ENCODE data around the gene CUL5.

The CUL5 gene

GRCh38 chr11:108008656-108009496, at the start of gene CUL5:
CUL5 (plus strand) TSS chr11:108008898; CDS start chr11:108009349, 451 bp downstream.
- DNase-seq (ENCODE audit: low read depth in 2 of 3, low spot score in 1 of 3): peak; percentile 81 to 87 (median 82)

- no peak for DNase-seq (ENCODE audit: low read depth in 2 of 3, low spot score in 1 of 3)
Measured at GRCh38 chr11:107961480-107961879, 47.2 kb upstream of the CUL5 start.

DNA sequence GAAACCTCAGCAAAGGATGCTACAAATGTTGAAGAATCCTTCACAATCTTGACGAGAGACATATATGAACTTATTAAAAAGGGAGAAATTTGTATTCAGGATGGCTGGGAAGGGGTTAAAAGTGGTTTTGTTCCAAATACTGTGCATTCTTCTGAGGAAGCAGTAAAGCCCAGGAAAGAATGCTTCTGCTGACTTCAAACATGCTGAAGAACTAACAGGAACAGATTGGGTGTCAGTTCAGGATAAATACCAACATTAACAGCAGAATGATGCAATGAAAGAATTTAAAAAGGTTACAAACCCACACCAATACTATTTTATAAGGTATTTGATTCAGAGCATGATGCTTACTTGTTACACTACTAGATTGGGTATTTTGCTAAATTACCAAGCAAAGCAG, 46.5 kb upstream of the CUL5 start:
- no peak for DNase-seq (ENCODE audit: low read depth in 2 of 3, low spot score in 1 of 3)

DNA sequence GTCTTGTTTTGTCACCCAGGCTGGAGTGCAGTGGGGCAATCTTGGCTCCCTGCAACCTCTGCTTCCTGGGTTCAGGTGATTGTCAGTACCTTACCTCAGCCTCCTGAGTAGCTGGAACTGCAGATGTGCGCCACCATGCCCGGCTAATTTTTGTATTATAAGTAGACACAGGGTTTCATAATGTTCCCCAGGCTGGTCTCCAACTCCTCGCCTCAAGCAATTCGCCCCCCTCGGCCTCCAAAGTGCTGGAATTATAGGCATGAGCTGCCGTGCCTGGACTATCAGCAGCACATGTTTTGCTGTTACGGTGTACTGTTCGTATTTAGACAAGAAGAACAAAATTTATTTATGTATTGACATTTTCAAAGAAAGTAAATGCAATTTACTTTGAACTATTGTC, 45.6 kb upstream of the CUL5 start:
- no peak for DNase-seq (ENCODE audit: low read depth in 2 of 3, low spot score in 1 of 3)

DNA sequence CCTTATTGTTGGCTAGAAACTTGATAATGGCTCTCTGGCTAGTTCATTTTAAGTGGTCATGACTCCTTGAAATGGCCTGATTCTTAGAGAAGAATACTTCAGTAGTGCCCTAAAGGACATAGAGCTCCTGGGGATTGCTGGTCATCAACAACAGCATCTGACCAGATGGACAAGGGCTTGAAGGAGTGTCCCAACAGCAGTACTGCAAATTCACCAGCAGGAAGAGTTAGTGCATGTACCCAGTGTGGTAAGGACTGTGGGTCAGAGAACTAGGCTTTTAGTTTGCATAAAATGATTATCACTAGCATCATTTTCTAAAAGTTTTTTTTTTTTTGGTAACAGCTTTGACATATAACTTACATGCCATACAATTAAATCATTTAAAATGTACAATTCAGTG, 39.5 kb upstream of the CUL5 start:
- no peak for DNase-seq (ENCODE audit: low read depth in 2 of 3, low spot score in 1 of 3)

DNA sequence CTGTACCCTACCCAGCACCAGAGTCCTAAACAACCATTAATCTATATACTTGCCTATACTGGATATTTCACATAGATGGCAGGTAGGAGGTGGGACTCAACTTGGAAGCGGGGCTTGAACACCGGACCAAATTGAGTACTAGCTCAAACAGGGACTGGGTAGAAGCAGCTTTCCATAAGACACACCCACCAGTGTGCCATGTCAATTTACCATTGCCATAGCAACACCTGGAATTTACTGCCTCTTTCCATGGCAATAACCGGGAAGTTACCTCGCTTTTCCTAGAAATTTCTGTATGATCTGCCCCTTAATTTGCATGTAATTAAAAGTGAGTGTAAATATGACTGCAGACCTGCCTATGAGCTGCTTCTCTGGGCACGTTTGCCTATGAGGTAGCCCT, 38.6 kb upstream of the CUL5 start:
- DNase-seq (ENCODE audit: low read depth in 2 of 3, low spot score in 1 of 3): no peak

DNA sequence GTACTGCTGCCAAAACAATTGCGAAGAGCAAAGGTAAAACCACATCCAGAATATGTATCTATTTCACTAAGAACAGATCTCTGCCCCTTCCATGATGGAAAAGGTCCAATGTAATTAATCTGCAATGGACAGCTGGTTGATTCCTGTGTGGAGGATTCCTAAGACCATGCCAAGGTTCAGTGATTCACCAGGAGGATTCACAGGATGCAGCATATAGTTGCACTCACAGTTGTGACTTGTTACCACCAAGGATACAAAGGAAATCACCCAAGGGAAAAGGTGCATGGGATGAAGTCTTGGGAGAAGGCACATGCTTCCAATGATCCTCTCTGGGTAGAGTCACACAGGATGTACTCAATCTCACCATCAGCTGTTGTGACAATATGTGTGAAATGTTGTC, 35.1 kb upstream of the CUL5 start:
- DNase-seq (ENCODE audit: low read depth in 2 of 3, low spot score in 1 of 3): no peak

- no peak for DNase-seq (ENCODE audit: low read depth in 2 of 3, low spot score in 1 of 3)
Measured at GRCh38 chr11:107988397-107989158, 20.1 kb upstream of the CUL5 start.

GRCh38 chr11:107991868-107992414, 16.8 kb upstream of the CUL5 start:
- no peak for DNase-seq (ENCODE audit: low read depth in 2 of 3, low spot score in 1 of 3)

DNA sequence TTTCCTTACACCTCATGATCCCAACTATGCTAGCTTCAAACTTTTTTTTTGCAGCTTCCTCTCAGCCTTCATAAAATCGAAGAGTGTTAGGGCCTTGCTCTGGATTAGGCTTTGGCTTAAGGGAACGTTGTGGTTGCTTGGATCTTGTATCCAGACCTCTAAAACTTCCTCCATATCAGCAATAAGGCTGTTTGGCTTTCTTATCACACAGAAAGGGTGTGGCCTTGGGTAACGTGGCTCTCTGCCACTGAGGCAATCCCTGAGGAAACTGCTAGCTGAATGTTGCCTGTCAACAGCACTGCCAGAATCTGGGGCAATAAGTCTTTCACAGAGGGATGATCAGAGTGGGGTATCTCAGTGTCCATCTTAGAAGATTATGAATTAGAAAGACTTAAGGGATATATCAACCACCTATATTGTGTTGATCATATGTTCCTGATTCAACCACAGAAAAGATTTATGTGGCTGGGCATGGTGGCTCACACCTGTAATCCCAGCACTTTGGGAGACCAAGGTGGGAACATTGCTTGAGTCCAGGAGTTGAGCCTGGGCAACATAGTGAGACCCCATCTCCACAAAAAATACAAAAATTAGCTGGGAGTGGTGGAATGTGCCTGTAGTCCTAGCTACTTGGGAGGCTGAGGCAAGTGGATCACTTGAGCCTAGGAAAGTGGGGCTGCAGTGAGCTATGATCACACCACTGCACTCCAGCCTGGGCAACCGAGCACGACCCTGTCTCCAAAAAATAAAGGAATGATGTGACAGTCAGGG, 12.5 kb upstream of the CUL5 start:
- no peak for DNase-seq (ENCODE audit: low read depth in 2 of 3, low spot score in 1 of 3)

DNA sequence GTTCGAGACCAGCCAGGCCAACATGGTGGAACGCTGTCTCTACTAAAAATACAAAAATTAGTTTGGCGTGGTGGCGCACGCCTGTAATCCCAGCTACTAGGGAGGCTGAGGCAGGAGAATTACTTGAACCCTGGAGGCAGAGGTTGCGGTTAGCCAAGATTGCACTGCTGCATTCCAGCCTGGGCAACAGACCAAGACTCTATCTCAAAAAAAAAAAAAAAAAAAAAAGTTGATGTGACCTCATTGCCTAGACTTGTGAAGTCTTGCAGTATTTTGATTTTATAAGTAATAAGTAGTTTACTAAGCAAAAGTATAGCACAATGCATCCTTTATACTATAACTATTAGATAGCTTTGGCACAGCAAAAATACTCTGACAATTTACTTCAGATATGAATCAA, 9.9 kb upstream of the CUL5 start:
- DNase-seq (ENCODE audit: low read depth in 2 of 3, low spot score in 1 of 3): no peak

- peak in 1 of 3 donors; percentile 27 for DNase-seq (ENCODE audit: low read depth in 2 of 3, low spot score in 1 of 3)
Measured at GRCh38 chr11:107999759-108000455, 8.8 kb upstream of the CUL5 start.

GRCh38 chr11:108002476-108002875, 6.2 kb upstream of the CUL5 start:
- DNase-seq (ENCODE audit: low read depth in 2 of 3, low spot score in 1 of 3): no peak

DNA sequence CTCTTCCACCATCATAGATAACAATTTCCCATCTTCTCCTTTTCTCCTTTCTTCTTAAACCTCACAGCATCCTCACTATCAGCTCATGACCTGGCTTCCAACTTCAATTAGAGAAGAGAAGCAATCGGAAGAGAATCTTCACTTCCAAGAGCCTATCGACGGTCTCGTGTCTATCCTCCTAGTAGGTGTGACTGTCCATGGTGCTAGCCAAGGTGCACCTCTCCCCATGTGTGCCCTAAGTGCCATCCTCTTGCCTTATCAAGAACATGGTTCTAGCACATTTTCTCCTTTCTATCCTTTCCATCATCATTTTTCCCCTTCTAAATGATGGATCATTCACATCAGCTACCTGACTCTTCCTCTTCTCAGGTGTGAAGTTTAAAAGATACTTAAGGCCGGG, 5.1 kb upstream of the CUL5 start:
- no peak for DNase-seq (ENCODE audit: low read depth in 2 of 3, low spot score in 1 of 3)

DNA sequence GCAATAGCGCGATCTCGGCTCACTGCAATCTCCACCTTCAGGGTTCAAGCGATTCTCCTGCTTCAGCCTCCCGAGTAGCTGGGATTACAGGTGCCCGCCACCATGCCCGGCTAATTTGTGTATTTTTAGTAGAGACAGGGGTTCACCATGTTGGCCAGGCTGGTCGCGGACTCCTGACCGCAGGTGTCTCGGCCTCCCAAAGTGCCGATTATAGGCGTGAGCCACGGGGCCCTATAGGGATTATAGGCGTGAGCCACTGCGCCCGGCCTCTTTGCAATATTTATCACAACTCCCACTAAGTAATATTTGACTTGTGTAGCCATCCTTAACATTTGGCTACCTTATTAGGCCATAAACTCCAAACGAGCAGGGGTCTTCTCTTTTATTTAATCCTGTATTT, 879 bp upstream of the CUL5 start:
- DNase-seq (ENCODE audit: low read depth in 2 of 3, low spot score in 1 of 3): no peak

DNA sequence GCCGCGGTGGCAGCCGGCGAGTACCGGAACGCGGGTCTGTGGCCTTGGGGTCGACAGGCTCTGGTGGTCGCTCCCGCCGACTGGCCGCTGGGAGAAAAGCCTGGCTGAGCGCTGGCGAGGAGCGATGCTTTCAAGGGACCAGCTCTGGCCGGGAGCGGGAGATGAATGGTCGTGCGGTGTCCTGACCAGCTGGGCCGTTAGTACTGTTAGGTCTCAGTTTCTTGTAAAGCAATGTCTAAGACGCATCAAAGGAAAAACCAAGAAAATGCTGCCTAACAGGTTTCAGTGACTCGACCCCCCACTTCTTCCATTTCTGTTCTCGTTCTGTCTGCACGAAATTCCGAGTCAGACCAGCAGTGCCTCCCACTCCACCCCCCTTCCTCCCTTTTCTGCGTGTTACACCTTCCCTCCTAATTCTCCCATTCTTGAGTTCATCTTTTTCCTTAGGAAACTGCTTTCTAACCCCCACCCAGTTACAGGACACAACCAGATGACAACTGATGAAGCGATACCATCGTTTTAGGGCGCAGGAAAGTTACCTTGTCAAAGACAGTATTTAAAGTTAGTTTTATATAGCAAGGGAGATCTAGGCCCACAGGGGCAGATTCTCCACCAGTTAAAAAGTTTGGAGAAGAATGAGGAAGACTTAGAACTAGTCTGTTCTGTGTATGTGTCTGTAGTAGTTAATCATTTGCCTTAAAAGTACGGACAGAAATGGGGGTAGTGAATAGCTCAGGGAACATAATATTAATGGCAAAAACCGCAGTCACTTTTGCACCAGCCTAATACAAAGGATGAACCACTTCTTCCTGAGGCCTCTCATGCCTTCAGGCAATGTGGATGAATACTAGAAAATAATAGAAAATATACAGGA, 1.0 kb downstream of the CUL5 start:
- no peak for DNase-seq (ENCODE audit: low read depth in 2 of 3, low spot score in 1 of 3)

GRCh38 chr11:108012139-108012725, 3.5 kb downstream of the CUL5 start:
- no peak for DNase-seq (ENCODE audit: low read depth in 2 of 3, low spot score in 1 of 3)

DNA sequence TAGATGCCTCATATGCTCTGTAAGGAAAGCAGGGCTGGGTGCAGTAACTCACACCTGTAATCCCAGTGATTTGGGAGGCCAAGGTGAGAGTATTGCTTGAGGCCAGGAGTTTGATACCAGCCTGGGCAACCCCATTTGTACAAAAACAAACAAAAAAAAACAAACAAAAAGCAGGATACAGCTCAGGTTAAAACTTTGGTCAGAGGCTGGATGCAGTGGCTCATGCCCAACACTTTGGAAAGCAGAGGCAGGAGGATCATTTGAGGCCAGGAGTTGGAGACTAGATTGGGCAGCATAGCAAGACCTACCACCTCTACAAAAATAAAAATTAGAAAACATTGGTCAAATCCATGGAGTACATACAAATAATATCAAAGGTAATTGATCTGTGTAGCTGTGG, 7.9 kb downstream of the CUL5 start:
- DNase-seq (ENCODE audit: low read depth in 2 of 3, low spot score in 1 of 3): no peak

DNA sequence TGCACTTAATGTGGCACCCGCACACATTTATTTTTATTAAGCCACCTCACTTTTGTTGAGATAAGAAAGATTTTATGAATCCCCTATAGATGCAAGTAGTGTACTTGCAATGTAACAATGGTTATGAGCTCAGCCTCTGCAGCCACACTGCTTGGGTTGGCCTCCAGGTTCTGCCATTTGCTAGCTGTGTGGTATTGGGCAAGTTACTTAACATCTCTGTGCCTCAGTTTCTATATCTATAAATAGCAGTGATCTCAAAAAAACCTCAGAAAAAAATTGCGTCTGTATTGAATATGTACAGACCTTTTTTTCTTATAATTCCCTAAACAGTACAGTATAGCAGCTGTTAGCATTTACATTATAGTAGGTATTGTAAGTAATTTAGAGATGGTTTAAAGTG, 10.0 kb downstream of the CUL5 start:
- no peak for DNase-seq (ENCODE audit: low read depth in 2 of 3, low spot score in 1 of 3)

All from stimulated activated CD4-positive, alpha-beta T cell treated with anti-CD3 and anti-CD28 coated beads, Interleukin-12 subunit alpha, Interleukin-12 subunit beta, amount 100 ng/mL, for 48 hours (primary cell).